Stimulated activated CD4-positive, alpha-beta T cell treated with anti-CD3 and anti-CD28 coated beads, Interleukin-15, amount 100 ng/mL, for 48 hours (primary cell): ENCODE measurements around the gene KCND3.

Experiments used
- DNase-seq, 2 donors: peaks; one replicate each; pipeline ENCODE4 v3.0.0-alpha.2; 2020; ENCODE audit warnings: low read depth in 2 of 2

The KCND3 gene

DNA sequence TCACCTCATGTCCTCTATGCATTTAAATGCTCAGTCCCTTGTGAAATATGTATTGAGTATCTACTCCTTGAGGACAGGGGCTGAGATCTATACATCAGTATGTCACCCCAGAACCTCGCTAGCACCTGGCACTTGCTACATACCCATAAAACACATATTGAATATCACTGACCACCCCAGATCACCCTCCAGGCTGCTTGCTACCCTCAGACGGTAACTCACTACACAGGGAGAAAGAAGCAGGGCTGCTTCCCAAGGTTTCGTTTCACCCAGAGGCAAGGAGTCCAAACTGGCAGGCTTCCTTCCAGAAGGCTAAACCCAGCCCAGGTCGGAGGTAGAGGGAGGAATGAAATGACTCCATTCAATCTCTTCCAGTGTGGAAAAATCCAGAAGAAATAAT lies 258.8 kb downstream of the KCND3 start:
- no peak for DNase-seq

DNA sequence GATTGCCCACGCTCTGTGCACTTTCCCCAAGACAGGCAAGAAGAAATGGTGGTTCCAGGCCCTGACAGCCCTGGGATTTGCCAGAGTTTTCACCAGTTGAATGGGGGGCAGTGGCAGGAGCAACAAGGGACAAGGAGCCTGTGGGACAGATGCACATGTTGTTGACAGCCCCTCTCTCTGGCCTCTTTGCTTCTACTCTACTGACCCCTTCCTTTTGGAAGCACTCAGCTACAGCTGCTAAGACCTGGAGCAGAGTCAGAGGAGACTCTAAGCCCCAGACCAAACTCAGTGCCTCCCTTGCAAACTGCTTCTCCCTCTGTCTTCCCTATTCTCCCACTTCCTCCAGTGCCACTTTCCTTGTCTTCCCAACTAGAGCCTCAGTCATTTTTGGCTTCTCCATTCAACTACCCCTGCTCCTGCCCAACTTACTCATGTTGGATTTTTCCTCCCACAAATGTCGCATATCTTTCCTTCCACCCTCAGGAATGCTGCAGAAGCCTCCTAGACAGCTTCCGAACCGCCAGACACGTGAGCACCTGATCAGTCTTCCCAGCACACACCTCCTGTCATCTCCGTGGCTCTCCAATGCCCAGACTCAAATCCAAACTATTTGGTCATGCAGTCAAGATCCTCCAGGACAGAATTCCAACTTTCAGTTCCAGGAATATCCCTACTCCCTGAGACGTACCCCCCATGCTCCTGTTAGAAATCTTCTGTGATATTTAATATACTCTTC lies 259.4 kb downstream of the KCND3 start:
- no peak for DNase-seq

DNA sequence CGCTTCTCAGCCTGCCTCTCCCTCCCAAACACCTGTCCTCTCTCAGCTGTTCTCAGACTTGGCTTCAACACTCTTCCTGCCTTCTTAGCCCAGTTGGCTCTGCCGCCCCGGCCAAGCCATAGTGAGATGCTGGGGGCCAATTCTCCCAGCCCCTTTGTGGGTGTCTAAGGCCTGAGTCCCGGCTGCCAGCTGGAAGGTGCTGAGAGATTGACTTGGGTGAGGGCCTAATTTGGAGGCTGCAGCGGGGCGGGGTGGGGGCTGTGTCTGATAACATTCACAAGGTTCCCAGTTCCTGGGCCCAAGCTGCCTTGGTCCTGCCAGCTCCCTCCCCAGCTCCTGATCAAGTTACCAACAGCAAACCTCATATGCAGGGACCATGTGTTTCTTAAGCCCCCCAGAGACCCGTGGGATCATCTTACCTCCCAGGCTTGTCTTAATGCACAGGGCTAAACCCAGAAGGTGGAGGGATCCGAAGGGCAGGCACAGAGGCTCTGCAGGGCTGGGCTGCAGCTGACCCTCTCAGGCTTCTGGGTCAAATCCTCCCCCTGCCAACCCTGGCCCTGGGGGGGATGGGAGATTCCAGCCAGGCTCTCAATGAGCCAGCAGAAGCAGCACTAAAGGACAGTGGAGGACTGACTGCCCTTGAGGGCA lies 260.1 kb downstream of the KCND3 start:
- DNase-seq, result no peak

DNA sequence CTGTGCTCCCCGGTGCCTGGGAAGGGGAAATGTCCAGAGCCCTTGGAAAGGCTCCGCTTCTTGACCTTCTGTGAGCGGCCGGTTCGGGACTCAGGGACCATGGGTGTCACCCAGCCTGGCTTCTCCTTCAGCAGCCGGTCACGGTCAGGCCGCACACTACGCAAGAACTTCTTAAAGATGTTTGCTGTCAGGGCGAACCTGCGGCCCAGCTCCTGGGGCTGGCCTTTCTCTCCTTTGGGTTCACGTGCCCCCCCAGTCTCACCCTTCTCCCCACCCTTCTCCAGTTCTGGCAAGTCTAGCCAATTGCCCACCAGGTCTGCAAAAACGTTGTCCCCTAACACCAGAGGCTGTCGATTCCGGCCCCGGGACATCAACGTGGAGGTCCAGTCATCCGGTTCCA lies 262.4 kb downstream of the KCND3 start:
- DNase-seq, result no peak

DNA sequence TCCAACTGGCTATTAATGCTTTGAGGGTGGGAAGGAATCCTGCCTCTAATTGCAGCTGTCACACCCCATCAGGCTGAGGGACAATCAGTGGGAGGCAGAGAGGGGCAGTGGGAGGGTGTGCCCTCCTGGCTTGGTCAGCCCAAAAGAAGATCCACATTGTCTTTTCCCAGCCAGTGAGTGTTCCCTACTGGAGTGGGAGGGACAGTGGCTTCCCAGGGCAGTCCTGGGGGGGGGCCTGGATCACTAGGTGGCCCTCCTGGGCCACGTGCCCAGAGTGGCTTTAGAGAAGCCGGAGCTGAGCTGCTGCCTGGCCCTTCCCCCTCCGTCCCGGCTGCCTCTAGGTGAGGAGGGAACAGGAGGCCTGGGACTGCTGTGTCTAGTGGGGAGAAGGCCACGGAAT lies 264.3 kb downstream of the KCND3 start:
- no peak for DNase-seq

DNA sequence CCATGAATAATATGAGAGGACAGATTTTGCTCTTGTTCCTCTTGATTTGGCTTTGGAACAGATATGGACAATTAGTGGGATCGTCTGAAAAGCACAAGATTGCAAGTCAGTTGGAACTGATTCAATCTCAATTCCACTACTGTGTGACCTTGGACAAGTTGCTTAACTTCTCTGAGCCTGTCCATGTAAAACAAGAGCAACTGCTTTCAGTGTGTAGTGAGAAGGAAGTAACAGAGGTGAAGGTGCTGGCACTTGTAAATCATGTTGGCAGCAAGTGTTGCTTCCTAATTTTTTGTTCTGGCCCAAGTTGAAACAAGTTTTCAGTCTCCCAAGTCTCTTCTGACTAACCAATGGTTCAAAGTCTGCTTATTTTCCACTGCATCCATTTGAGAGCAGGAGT lies 265.6 kb downstream of the KCND3 start:
- no peak for DNase-seq

DNA sequence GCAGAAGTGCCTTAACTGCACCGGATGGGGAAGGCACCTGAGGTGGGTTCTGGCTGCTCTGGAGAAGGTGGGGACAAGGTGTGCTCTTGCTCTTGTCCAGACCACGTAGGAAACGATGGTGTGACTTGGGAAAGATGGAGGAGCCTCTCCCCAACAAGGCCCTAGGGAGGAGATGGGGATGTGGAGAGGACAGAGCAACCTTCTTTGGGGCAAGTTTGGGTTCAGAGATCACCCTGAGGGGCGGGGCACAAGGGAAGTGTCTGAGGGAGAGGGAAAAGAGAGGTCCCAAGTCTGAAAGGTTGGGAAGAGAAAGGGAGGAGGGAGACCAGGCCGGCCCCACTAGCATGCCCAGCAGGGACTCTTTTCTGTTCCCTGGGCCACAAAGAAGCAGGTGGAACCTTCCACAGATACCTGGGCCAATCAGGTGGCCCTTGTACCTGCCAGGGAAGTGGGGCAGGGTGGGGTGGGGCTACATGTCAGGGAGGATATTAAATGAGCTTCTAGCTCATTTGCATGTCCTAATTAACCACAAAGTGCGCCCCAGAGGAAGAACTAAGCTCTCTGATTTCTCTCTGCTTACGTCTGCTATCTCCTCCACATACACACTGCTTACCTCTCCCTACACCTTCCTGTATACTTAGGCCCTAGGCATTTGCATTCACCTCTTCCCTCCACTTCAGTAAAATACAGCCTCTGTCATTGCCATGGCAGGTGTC lies 266.2 kb downstream of the KCND3 start:
- no peak for DNase-seq

DNA sequence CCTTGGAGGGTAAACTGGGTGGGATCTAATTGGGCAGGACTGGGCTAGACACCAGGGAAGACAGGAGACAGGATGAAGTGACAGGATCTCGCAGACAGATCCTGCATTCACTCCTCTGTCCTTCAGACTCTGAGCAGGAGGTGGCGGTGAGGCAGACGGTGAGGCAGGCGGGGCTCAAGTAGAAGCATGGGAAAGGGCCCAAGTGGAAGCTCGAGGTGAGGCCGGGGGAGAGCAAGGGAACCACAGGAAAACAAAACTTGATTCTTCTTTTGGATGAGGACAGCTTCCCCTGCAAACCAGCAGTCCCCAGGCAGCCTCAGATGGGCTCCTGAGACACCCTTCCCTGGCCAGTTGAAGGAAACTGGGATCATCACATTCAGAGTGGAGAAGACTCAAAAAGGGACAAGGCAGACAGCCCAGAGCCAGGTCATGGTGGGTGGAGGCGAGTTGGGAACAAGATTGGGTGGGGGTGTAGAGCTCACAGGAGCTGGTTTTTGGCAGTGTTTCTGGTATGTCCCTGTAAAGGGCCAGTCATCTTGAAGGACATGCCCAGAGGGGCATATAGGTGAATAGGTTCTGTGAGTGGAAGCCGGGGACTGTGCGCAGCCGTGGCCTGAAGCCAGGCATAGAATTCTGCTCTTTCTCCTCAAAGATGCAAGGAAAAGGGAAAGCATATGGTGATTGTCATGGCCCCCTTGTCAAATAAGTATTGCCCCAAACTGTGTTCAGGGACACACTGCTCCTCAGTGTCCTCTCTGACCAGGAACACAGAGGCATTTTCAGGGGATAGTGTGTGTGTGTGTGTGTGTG lies 268.3 kb downstream of the KCND3 start:
- DNase-seq, result no peak
